SK-N-MC (cell line): Measurements from ENCODE around the gene ZNF202.

ENCODE experiments used
- DNase-seq: peaks from one replicate; pipeline ENCODE4 v3.0.0-alpha.2; 2011; ENCODE audit warnings: low read depth, low spot score
- H3K27ac ChIP-seq: fragments of 200-600 bp; sonication (generic); 2 replicates; pipeline ENCODE4 v1.5.1; 2016; ENCODE audit warnings: mixed run types
- H3K36me3 ChIP-seq: fragments of 200-600 bp; sonication (generic); 2 replicates; pipeline ENCODE4 v1.6.1; 2017; ENCODE audit warnings: antibody characterized with exemption, low read length, mixed read lengths; ENCODE audit not compliant: insufficient read depth
- H3K4me3 ChIP-seq: fragments of 200-600 bp; sonication (generic); 2 replicates; pipeline ENCODE4 v1.5.1; 2016
- H3K9ac ChIP-seq: fragments of 200-600 bp; sonication (generic); 2 replicates; pipeline ENCODE4 v1.8.0; 2017; ENCODE audit warnings: mixed run types, mixed read lengths; ENCODE audit not compliant: insufficient read length
- H3K9me3 ChIP-seq: fragments of 200-600 bp; sonication (generic); 2 replicates; pipeline ENCODE4 v1.6.1; 2017; ENCODE audit warnings: low read depth, mild to moderate bottlenecking, antibody characterized with exemption, low read length, moderate library complexity, mixed read lengths
- EZH2 ChIP-seq: fragments of 200-600 bp; sonication (generic); IDR thresholded peaks from one replicate; pipeline ENCODE4 v1.6.1; 2017; ENCODE audit warnings: antibody characterized with exemption
- FOXP2 ChIP-seq: optimal IDR thresholded peaks from 2 replicates; pipeline ENCODE3; 2011; ENCODE audit warnings: mild to moderate bottlenecking, moderate library complexity; ENCODE audit not compliant: insufficient read depth; ENCODE audit errors: extremely low read length, control extremely low read depth
- POLR2AphosphoS5 ChIP-seq: IDR thresholded peaks from 2 replicates; pipeline ENCODE4 v1.6.1; 2012; ENCODE audit warnings: mild to moderate bottlenecking, low read depth, low read length, borderline replicate concordance

Gene ZNF202

DNA sequence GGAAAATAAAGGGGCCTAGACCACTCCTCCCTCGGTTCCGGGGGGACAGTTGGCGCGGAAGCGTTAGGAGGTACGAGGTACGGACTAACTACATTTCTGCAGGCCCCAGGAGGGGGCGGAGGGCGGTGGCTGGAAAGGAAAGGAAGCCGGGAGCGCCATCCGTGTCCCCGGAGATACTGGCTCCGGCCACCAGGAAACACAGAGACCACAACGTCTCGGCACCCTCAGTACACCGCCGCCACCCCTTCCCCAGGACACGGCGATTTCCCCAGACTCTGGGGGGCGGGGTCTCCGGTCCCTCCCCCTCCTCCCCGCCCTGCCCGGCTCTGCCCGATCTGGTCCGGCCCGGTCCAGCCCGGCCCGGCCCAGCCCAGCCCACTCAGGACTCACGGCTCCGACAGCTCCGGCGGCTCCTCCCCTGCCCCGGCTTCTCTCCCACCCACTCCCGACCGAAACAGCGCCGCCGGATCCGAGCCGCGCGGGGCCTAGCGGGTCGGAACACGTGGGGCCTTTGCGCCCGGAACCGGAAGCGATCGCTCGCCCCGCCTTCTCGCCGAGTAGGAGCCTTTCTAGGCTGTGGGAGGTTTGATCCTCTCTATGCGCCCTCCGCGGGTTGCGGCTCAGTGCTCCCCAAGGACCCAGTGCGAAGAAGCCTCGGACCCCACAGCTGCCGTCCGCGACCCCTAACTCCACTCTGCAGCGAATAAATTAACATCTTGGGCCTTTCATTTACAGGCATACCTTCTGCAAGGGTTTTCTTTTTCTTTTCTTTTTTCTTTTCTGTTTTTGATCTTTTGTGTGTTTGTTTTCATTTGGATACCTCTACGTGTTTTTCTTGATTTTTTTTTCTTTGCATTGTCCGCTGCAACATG is at the start of gene ZNF202:
Gene ZNF202, minus strand, starts transcription at position 502 of the 872 bp plus-strand sequence. CDS start 10,772 bp downstream, outside the sequence.
- Histone ChIP-seq H3K4me3 (peak within 1 kb of the TSS; percentile 91), H3K36me3 (peaks cover 37% of the 10 kb centered on the region), H3K9me3 (no peaks in the 10 kb centered on the region), H3K27ac (peak within 1 kb of the TSS; percentile 73; the same call in 1 of the 2 replicates), H3K9ac (peak within 1 kb of the TSS; percentile 95)
- DNase-seq: peak; percentile 50
- TF ChIP-seq POLR2AphosphoS5: peak; percentile 91
- no peak for TF ChIP-seq FOXP2

DNA sequence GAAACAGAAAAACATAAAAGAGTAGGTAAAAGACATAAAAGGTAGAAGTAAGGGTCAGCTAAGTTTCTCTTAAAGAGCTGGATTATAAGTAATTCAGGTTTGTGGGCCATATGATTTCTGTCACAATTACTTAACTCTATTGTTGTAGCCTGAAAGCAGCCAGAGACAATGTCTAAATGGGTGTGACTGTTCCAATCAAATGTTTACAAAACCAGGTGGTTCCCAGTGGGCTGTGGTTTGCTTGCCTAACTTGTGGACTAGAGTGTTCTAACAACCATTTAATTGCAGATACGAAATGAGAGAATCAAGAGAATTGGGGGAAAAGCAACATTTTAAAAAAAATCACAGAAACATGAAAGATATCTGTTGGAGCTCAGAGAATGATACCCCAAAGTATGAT is 42.1 kb upstream of the ZNF202 start:
- no peaks in the 10 kb centered on the region for H3K9me3 ChIP-seq
- H3K27ac ChIP-seq: no peak overlapping the region
- DNase-seq: no peak
- H3K9ac ChIP-seq: no peak overlapping the region
- H3K36me3 ChIP-seq: no peaks in the 10 kb centered on the region
- TF ChIP-seq EZH2 (no peak), FOXP2 (no peak), POLR2AphosphoS5 (no peak)
- H3K4me3 ChIP-seq: no peak overlapping the region

DNA sequence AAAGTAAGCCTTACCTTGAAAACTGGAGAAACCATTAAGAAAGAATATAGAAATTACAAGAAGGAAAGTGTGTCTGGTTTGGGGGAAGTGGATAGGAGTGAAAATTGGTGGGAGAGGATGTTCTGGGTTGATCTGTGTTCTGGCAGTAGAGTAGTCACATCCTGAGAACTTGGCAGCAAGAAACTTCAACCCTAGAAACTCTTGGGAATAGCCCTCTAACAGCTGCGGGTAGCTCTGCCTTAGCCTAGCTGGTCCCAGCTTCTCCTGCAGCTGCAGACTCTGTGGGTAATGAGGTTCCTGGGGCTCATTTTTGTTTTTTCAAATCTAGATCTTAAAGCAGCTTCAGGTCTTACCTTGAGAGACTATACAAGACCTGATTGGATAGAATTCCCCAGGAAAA is 37.1 kb upstream of the ZNF202 start:
- TF ChIP-seq EZH2: no peak
- no peak for TF ChIP-seq FOXP2
- no peak for TF ChIP-seq POLR2AphosphoS5
- DNase-seq: no peak
- no peaks in the 10 kb centered on the region for H3K9me3 ChIP-seq
- H3K4me3 ChIP-seq: no peak overlapping the region
- H3K9ac ChIP-seq: no peak overlapping the region
- H3K27ac ChIP-seq: no peak overlapping the region
- no peaks in the 10 kb centered on the region for H3K36me3 ChIP-seq

DNA sequence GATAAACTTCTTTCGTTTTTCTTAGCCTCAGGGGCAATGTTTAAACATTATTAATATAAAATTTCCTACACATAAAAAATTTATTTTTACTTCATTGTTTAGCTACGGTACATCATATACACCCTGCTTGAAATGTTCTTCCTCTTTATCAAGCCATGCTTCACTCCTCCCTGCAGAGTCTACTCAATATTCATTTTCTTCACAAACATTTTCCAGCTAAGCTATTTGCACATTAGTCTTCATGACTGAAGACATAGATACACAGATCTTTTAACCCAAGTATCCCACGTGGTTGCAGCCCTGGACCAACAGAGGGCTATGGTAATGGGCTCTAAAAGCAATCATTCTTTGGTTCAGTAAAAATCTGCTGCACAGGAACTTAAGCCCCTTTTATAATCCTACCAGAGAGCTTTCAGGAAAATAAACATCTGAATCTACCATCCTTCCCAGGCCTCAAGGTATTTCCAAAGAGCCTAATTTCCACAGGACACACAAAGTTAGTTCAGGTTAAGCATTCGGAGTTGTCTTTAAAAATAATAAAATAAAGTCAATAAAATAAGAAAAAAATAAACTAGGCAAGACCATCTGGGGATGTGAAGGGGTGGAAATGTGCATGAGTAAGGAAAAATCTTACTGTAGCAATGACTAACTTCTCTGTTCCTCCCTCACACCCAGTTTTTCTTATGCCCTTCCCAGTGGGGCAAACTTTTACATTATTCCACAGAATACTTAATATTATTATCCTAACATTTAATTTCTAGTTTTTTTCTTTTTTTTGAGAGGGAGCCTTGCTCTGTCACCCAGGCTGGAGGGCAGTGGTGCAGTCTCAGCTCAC is 34.5 kb upstream of the ZNF202 start:
- H3K9ac ChIP-seq: no peak overlapping the region
- H3K9me3 ChIP-seq: no peaks in the 10 kb centered on the region
- no peak overlapping the region for H3K4me3 ChIP-seq
- H3K27ac ChIP-seq: no peak overlapping the region
- no peaks in the 10 kb centered on the region for H3K36me3 ChIP-seq
- TF ChIP-seq EZH2 (no peak), POLR2AphosphoS5 (no peak), FOXP2 (no peak)
- no peak for DNase-seq

DNA sequence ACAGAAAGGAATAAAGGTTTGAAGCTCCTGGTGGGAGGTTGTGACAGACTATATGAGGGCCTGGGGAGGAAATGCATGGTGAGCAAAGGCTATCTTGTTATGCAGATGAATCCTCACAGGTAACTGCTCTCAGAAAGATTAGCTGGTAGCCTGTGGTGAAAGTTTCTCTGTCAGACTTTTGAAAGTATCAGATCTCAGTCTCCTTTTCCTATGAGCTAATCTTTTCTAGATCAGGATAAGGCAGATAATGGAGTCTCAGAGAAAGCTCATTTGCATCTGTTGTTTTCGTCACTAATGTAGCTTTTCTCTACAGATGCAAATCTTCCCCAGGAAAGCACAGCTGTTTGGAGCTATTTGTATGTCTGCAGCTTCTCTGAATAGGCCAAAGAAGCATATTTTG is 33.8 kb upstream of the ZNF202 start:
- Histone ChIP-seq H3K27ac (no peak overlapping the region), H3K9me3 (no peaks in the 10 kb centered on the region), H3K4me3 (no peak overlapping the region), H3K36me3 (no peaks in the 10 kb centered on the region), H3K9ac (no peak overlapping the region)
- no peak for DNase-seq
- TF ChIP-seq FOXP2 (no peak), EZH2 (no peak), POLR2AphosphoS5 (no peak)

DNA sequence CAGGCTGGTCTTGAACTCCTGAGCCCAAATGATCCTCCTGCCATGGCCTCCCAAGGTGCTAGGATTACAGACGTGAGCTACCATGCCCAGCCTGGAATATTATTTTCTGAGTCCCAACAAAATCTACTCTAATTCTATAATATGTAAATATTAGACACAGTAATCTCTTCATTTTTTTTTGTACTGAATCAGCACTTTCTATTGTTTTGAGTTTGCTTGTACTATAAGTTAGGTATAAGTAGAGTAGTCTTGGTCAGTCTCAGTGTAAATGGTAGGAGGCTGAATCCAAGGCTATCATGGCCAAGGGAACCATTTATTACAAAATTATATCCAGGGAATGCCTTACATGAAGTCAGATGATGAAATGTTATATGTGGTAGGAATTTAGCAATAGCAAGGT is 32.5 kb upstream of the ZNF202 start:
- H3K27ac ChIP-seq: no peak overlapping the region

DNA sequence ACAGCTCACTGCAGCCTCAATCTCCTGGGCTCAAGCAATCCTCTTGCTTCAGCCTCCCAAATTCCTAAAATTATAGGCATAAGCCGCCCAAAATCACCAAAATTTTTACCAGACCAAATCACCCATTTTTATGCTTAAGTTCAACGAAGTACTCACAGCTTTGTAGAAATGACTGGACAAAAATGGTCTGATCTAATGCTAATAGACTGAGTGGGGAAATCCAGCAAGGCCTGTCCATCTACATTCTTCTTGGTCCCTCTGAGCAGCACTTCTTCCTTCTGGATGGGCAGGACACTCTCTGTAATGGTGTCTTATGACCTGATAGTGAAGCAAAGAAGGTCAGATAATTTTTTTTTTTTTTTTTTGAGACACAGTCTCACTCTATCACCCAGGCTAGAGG is 31.6 kb upstream of the ZNF202 start:
- TF ChIP-seq EZH2: no peak
- TF ChIP-seq POLR2AphosphoS5: no peak
- TF ChIP-seq FOXP2: no peak

More for the DNA sequence above, 32.5 kb upstream of the ZNF202 start:
- DNase-seq: no peak
- no peak overlapping the region for H3K9ac ChIP-seq
- no peak overlapping the region for H3K4me3 ChIP-seq
- no peaks in the 10 kb centered on the region for H3K36me3 ChIP-seq
- no peak for TF ChIP-seq EZH2
- TF ChIP-seq POLR2AphosphoS5: no peak
- TF ChIP-seq FOXP2: no peak
- H3K9me3 ChIP-seq: no peaks in the 10 kb centered on the region

DNA sequence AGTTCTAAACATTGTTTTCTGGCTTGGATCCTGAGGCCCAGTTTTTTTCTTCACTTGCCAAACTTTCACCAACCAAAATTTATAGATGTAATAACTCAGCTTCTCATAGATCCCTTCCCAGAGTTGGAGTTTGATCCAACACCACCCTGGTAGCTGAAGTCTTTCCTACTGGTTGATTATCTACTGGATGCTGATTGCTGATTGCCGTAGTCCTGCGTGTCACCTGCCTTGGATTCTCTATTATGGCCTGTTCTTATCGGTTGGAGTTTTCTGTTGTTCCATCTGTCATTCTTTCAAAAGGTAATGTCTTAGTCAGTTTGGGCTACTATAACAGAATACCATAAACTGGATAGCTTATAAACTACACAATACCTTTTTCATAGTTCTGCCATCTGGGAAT is 30.2 kb upstream of the ZNF202 start:
- no peaks in the 10 kb centered on the region for H3K9me3 ChIP-seq
- H3K27ac ChIP-seq: no peak overlapping the region
- no peak for DNase-seq
- H3K4me3 ChIP-seq: no peak overlapping the region
- H3K36me3 ChIP-seq: no peaks in the 10 kb centered on the region
- no peak overlapping the region for H3K9ac ChIP-seq
- TF ChIP-seq FOXP2 (no peak), POLR2AphosphoS5 (no peak), EZH2 (no peak)

More for the DNA sequence above, 31.6 kb upstream of the ZNF202 start:
- Histone ChIP-seq H3K9me3 (no peaks in the 10 kb centered on the region), H3K9ac (no peak overlapping the region), H3K27ac (no peak overlapping the region), H3K36me3 (no peaks in the 10 kb centered on the region), H3K4me3 (no peak overlapping the region)
- DNase-seq: no peak
